PC-9 (cell line): ENCODE data around the gene MIEN1. TPM values are rescaled to one million over a fixed set of nuclear protein-coding genes. Genes with fewer than 3 reads are reported as not detected.
"Not testable (repeated sequence)": the region's sequence is repeated elsewhere in the genome, so short reads cannot be mapped to it uniquely, and the experiment has no call there.

Source experiments
- BruUV-seq: library from RNA; stranded (reverse); fragments of 400-500 nt; replicated peaks from 2 replicates; lab custom pipeline; 2021; lab: Mats Ljungman, UMichigan
- CTCF ChIA-PET: fragments of 300-600 bp; sonication (Branson Sonifier 250); formaldehyde crosslinking; loops from one replicate; lab custom pipeline; 2022; ENCODE audit warnings: antibody characterized with exemption; lab: Charles Lee
- POLR2A ChIA-PET: fragments of 300-600 bp; sonication (Branson Sonifier 250); formaldehyde crosslinking; loops from one replicate; lab custom pipeline; 2022; ENCODE audit warnings: antibody characterized with exemption; ENCODE audit not compliant: unreplicated experiment; lab: Charles Lee
- DNase-seq, 2 experiments: peaks; one replicate each; pipeline versions ENCODE4 v3.0.0 to v3.0.0-alpha.2; 2015 to 2022; ENCODE audit warnings: mixed read lengths in 1 of 2
- H2AFZ ChIP-seq: fragments of 200-600 bp; sonication (generic); 2 replicates; pipeline ENCODE4 v1.8.1; 2017; ENCODE audit warnings: antibody characterized with exemption
- H3F3A ChIP-seq: fragments of 200-600 bp; sonication (generic); 2 replicates; pipeline ENCODE4 v1.8.1; 2017; ENCODE audit warnings: antibody characterized with exemption, mild to moderate bottlenecking, low read depth; ENCODE audit not compliant: insufficient read depth
- H3K27ac ChIP-seq: fragments of 200-600 bp; sonication (generic); 2 replicates; pipeline ENCODE4 v1.6.1; 2016; ENCODE audit warnings: mixed run types
- H3K27me3 ChIP-seq: fragments of 200-600 bp; sonication (generic); 2 replicates; pipeline ENCODE4 v1.6.1; 2016; ENCODE audit warnings: low read depth, mixed run types; ENCODE audit not compliant: insufficient read depth
- H3K36me3 ChIP-seq: fragments of 200-600 bp; sonication (generic); 2 replicates; pipeline ENCODE4 v1.6.1; 2016; ENCODE audit warnings: low read depth, mixed run types
- H3K4me1 ChIP-seq: fragments of 200-600 bp; sonication (generic); replicated peaks from 2 replicates; pipeline ENCODE4 v1.6.1; 2016; ENCODE audit warnings: mixed run types; ENCODE audit not compliant: insufficient read depth
- H3K4me2 ChIP-seq: fragments of 200-600 bp; sonication (generic); 2 replicates; pipeline ENCODE4 v1.6.1; 2017; ENCODE audit warnings: mixed run types
- H3K4me3 ChIP-seq: fragments of 200-600 bp; sonication (generic); 2 replicates; pipeline ENCODE4 v1.6.1; 2016; ENCODE audit warnings: mixed run types
- H3K79me2 ChIP-seq: fragments of 200-600 bp; sonication (generic); 2 replicates; pipeline ENCODE4 v1.6.1; 2017; ENCODE audit warnings: low read depth, mixed run types
- H3K9me2 ChIP-seq: fragments of 200-600 bp; sonication (generic); 2 replicates; pipeline ENCODE4 v1.8.1; 2017; ENCODE audit warnings: mild to moderate bottlenecking; ENCODE audit not compliant: insufficient read depth
- H3K9me3 ChIP-seq: fragments of 200-600 bp; sonication (generic); 2 replicates; pipeline ENCODE4 v1.8.1; 2016; ENCODE audit warnings: low read depth; ENCODE audit not compliant: insufficient read depth
- H4K20me1 ChIP-seq: fragments of 200-600 bp; sonication (generic); 2 replicates; pipeline ENCODE4 v1.8.1; 2017; ENCODE audit not compliant: insufficient read depth
- CTCF ChIP-seq: fragments of 200-600 bp; sonication (generic); conservative IDR thresholded peaks from 2 replicates; pipeline ENCODE4 v1.6.1; 2017; ENCODE audit warnings: mixed run types, antibody characterized with exemption, mild to moderate bottlenecking, moderate library complexity
- EZH2 ChIP-seq: fragments of 200-600 bp; sonication (generic); IDR thresholded peaks from 2 replicates; pipeline ENCODE4 v1.8.0; 2017; ENCODE audit warnings: antibody characterized with exemption, low read depth
- intact Hi-C: fragments of 100-400 bp; cut with micrococcal nuclease; formaldehyde crosslinking; loops from one replicate; pipeline ENCODE4 v1.10.0; 2022; ENCODE audit not compliant: unreplicated experiment
- total RNA-seq: library from RNA; stranded (reverse); gene quantifications from 2 replicates; pipeline ENCODE4 v1.2.3, GENCODE V29; 2021

MIEN1 gene
- total RNA-seq, 1 experiment from 2014 or later, result 49.2 TPM

- Histone ChIP-seq H3K4me3 (peak overlapping the region; percentile 71), H3K27ac (peak overlapping the region; percentile 20), H3K4me1 (peaks cover 40% of the 10 kb centered on the region), H3F3A (peaks cover 35% of the 10 kb centered on the region), H3K4me2 (peak overlapping the region; percentile 73), H2AFZ (peak overlapping the region; percentile 80; the same call in 1 of the 2 replicates), H3K79me2 (peaks cover 47% of the 10 kb centered on the region)
- BruUV-seq, result TSS peak; percentile 69
- H4K20me1 ChIP-seq, H3K27me3 ChIP-seq, H3K9me2 ChIP-seq, DNase-seq, intact Hi-C loops, H3K9me3 ChIP-seq, H3K36me3 ChIP-seq: not testable (repeated sequence)
- POLR2A ChIA-PET, result interaction anchor here (0.5 to 1.0 kb wide), 7 partner anchors 8 to 1989 kb away, joined by 3 to 7 read pairs (median 4); partner anchors contain the start of genes MIEN1 and PGAP3
- CTCF ChIA-PET, result interaction anchor here (0.6 kb wide), 3 partner anchors 33 to 66 kb away, joined by 3 to 9 read pairs (median 4); no protein-coding TSS in a partner anchor
These were observed 31.0 kb downstream of the MIEN1 start for GRCh38 chr17:39699157-39699817.

- Histone ChIP-seq H4K20me1 (peaks cover 6% of the 10 kb centered on the region; the same call in 1 of the 2 replicates), H3K27me3 (no peaks in the 10 kb centered on the region), H3K9me2 (no peaks in the 10 kb centered on the region), H3K36me3 (no peaks in the 10 kb centered on the region), H3K9me3 (no peaks in the 10 kb centered on the region), H2AFZ (no peak overlapping the region), H3F3A (peaks cover 22% of the 10 kb centered on the region), H3K79me2 (peaks cover 36% of the 10 kb centered on the region), H3K4me2 (no peak overlapping the region), H3K4me3 (no peak overlapping the region), H3K4me1 (peaks cover 27% of the 10 kb centered on the region), H3K27ac (no peak overlapping the region)
- TF ChIP-seq CTCF (no peak), EZH2 (no peak)
- ChIA-PET CTCF (no interaction called here), POLR2A (no interaction called here)
- intact Hi-C loops, result no loop called here
- no TSS peak for BruUV-seq
- no peak for DNase-seq
These were observed 32.4 kb downstream of the MIEN1 start for GRCh38 chr17:39697961-39698360.

DNA sequence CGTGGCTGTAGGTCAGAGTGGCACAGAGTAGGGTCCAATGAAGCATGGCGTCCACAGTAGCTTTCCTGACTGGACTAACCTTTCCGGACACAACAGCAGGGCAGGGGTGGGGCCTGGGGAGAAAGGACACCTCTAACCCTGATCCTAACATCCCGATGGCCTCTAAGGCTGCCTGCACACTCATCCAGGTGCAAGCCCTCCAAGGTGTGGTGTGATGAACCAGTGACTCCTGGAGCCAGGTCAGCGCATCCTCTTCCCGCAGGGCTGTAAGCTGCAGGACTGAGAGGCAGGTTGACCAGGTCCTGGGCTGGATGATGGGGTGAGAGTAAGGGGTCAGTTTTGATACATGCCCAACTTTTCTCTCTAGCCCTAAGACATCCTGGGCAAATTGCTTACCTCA is 33.6 kb downstream of the MIEN1 start:
- no peaks in the 10 kb centered on the region for H3K36me3 ChIP-seq
- ChIA-PET CTCF (no interaction called here), POLR2A (no interaction called here)
- peaks cover 24% of the 10 kb centered on the region for H3K79me2 ChIP-seq
- H4K20me1 ChIP-seq, result peaks cover 4% of the 10 kb centered on the region; the same call in 1 of the 2 replicates
- H3K4me2 ChIP-seq, result no peak overlapping the region
- H2AFZ ChIP-seq, result no peak overlapping the region
- DNase-seq, result no peak
- H3K4me3 ChIP-seq, result no peak overlapping the region
- H3F3A ChIP-seq, result peaks cover 10% of the 10 kb centered on the region
- H3K27ac ChIP-seq, result no peak overlapping the region
- H3K4me1 ChIP-seq, result peaks cover 15% of the 10 kb centered on the region
- H3K27me3 ChIP-seq, result no peaks in the 10 kb centered on the region
- no TSS peak for BruUV-seq
- TF ChIP-seq EZH2 (no peak), CTCF (no peak)
- H3K9me3 ChIP-seq, result no peaks in the 10 kb centered on the region
- no peaks in the 10 kb centered on the region for H3K9me2 ChIP-seq
- intact Hi-C loops, result no loop called here
